Stimulated activated naive CD8-positive, alpha-beta T cell treated with anti-CD3 and anti-CD28 coated beads, Interleukin-15, Interleukin-2, amounts not matched to agents 100 U/mL and 50 U/mL, for 24 hours (primary cell): ENCODE data around the gene ADGRF4.

Experiments
- ATAC-seq: fragments of 150-1000 bp; cut with Tn5 transposase; one replicate; pipeline ENCODE4 v1.10.0; 2021
- DNase-seq: peaks from one replicate; pipeline ENCODE4 v3.0.0; 2021

ADGRF4 gene, protein sequence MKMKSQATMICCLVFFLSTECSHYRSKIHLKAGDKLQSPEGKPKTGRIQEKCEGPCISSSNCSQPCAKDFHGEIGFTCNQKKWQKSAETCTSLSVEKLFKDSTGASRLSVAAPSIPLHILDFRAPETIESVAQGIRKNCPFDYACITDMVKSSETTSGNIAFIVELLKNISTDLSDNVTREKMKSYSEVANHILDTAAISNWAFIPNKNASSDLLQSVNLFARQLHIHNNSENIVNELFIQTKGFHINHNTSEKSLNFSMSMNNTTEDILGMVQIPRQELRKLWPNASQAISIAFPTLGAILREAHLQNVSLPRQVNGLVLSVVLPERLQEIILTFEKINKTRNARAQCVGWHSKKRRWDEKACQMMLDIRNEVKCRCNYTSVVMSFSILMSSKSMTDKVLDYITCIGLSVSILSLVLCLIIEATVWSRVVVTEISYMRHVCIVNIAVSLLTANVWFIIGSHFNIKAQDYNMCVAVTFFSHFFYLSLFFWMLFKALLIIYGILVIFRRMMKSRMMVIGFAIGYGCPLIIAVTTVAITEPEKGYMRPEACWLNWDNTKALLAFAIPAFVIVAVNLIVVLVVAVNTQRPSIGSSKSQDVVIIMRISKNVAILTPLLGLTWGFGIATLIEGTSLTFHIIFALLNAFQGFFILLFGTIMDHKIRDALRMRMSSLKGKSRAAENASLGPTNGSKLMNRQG

DNA sequence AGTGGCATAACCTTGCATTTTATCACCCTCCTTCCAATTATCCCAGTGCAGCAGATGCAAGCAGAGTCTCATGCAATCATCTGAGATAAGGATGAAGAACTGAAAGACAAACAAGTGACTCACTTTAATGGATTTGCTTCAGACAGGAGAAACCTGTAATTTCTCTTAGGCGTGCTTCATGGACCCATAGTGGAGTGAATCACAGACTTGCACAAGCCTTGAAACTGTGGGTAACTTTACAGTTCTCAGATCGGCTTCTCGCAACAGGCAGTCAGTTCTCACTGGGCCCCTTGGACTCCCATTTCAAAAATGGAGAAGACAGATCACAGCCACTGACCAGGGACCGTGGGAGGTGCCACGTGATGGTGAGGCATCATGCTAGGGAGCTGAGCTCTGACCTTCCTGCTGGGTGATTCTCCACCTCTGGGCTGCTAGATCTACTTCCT is at the start of gene ADGRF4:
TSS of gene ADGRF4 (plus strand) at position 239 of the 446 bp plus-strand sequence. CDS start 8,666 bp downstream, outside the sequence.
- no peak for ATAC-seq
- DNase-seq = peak; percentile 3

DNA sequence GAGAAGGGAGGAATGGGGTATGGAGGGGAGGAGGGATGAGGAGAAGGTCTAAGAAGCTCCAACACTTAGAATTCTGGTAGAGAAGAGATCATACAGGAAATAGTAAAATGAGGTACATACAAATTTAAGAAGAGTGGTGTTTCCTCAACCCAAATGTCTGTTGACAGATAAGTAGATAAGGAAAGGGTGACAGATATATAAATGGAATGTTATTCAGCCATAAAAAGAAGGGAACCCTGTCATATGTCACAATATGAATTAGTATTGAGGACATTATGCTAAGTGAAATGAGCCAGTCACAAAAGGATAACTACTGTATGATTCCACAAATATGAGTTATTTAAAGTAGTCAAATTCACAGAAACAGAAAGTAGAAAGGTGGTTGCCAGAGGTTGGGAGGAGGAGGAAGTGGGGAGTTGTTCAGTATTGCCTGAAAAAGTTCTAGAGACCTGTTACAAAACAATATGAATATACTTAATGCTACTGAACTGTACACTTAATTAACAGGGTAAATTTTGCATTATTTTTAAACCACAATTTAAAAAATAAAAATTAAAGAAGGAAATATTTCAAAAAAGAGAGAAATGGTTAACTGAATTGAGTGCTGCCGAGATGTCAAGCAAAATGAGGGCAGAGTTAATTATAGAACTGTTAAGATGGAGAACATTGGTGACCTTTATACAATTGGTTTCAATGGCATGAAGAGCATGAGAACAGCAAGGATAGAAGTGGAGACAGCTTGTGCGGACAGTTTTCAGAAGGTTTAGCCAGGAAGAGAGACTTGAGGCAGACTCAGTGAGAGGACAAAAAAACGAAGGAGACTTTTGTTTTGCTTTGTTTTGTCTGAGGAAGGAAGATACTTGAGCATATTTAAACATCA is 47.6 kb upstream of the ADGRF4 start:
- DNase-seq (no peak), ATAC-seq (no peak)

DNA sequence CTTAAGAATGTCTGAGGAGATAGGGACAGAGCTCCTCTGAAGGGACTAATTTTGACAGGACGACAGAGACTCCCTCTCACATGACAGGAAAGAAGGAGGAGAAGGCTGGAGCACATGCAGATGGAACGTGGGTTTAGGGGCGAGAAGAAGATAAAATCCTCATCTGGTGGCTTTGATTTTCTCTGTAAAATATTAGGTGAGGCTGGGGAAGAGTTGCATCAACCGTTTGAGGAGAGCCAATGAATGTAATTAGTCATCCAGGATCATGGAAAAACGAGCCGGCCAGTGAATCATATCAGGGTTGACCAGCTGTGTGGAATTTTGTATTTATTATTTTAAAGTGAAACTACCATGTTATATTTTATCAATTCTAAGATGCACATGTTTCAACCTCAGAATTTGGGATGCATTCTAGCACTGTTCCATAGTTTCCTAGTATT is 46.9 kb upstream of the ADGRF4 start:
- DNase-seq (no peak), ATAC-seq (no peak)

DNA sequence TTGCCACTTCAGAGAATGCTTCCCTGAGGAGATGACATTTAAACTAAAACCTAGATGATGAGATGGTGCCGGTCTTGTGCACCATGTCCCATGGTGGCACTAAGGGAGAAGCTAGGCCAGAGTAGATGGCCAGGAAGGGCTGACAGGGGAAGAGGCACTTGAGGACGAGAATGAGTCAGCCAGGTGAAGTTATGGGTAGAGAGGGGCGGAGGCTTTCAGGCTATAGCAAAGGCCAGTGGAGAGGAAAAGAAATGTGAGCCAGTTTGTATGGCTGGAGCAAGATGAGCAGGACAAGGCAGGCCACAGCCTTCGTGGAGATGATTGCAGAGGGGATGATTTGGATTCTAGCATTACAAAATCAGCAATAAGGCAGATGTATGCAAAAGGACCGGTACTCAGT is 44.7 kb upstream of the ADGRF4 start:
- no peak for DNase-seq
- no peak for ATAC-seq

DNA sequence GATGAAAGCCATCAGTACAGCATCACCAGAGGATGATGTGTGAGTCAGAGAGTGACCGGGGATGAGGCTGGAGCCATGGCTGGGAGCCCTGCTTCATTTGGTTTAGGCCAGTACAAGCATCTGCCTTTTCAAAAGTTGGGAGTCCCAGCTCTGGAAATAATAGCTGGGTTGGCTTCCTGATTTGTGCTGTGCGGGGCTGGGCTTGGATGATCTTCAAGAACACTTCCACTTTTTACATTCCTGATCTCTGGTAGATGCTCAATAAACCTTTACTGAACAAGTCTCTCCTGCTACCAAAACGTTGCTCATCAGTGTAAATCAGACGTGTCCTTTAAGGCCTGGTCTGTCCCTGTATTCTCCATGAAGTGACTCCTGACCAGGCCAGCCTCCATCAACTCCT is 44.1 kb upstream of the ADGRF4 start:
- ATAC-seq (no peak), DNase-seq (no peak)

DNA sequence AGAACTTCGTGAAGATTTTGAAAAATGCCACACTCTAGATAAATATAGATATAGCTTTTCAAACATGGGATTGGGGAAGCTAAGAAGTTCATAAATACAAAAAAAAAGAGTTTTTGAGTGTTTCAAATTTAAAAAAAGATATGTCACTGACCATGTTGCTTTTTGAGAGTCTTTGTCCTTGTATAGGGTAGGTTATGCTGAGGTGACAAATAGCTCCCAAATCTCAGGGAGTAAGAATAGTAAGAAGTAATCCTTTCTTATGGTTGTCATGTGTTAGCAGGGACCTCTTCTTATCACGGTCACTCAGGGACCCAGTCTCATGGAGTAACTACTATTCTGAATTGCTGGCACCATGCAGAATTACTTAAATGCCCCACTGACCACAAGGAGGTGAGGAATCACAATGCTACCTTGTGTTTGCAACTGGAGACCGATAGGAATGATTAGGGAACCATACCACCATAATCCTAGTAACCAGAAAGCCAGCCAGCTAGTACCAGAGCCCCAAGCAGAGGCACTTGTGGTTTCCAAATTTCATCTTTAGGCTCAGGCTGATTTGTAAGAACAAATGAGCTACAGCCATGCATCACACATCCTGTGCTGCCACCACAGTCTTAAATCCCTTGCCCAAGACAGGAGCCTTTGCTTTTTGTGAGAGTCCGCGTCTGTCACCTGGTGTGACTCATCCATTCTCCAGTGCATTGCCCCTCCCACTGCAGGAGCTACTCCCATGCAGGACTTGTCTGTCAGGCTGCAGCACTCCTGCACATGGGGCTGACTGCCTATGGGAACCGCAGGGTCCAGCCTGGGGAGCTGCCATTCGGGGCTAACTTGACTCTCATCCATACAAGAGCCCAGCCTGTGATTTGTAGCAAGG is 42.4 kb upstream of the ADGRF4 start:
- DNase-seq (peak; percentile 16), ATAC-seq (peak; percentile 84)

DNA sequence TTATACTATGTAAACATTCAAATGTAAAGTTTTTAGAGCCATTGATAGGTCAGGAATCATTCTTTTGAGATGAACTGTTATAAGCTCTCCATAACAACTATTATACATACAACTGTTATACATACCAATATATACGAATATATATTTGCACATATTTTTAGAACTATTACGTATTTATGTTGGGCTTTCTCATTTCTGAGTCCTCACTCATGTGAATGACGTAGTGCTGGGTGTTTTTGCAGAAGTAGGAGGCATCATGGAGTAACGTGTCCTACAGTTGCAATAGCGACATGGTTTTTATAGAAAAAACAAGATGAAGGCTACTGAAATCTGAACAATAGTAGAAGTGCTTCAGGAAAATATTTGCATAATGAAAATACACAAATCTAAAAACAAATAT is 36.4 kb upstream of the ADGRF4 start:
- ATAC-seq = no peak
- DNase-seq = no peak

DNA sequence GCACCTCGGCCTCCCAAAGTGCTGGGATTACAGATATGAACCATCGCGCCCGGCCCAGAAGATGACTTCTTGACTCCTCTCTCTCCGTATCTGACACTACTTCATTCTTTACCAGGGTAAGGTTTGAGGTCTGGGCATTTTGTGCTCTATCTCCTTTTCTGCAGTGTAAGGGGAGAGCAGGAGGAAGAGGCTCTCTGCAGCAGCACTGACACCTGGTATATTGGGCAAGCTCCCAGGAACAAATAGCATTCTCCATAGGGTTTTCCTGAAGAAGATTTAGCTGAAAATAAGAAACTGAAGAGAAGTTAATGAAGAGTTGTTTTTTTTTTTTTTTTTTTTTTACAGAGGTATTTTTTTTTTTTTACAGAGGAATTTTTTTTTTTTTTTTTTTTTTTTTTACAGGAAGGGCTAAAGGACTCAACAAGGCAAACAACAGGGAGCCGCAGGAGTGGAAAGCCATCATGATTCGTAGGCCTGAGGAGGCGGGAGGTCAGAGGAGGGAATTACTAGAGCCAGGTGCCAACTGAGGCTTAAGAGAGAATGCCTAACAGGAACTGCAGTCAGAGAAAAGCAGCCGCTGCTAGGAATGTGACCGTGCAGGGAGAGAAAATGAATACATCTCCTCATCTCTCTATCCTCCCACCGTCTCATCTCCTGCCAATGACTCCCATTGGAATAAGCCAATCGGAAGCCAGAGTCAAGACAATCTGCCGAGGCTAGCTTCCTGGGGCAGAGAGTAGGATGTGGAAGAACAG is 34.7 kb upstream of the ADGRF4 start:
- DNase-seq (no peak), ATAC-seq (no peak)

DNA sequence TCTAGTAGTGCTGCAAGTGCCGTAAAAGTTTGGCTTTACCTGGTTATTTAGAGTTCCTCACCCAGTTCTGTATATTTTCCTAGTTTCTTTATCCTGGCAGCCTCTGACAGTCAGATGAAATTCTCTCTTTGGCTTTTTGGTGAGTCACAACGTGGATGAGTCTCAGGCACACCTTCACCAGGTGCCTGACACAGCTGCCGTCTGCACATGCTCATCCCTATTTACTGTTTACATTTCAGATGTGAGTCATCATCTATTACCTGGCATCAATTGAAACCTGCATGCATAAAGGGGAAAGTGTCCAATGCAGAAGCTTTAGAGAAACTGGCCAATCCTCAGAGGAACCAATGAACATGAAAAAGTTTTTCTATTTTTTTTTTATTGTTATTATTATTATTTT is 33.3 kb upstream of the ADGRF4 start:
- ATAC-seq = no peak
- no peak for DNase-seq

DNA sequence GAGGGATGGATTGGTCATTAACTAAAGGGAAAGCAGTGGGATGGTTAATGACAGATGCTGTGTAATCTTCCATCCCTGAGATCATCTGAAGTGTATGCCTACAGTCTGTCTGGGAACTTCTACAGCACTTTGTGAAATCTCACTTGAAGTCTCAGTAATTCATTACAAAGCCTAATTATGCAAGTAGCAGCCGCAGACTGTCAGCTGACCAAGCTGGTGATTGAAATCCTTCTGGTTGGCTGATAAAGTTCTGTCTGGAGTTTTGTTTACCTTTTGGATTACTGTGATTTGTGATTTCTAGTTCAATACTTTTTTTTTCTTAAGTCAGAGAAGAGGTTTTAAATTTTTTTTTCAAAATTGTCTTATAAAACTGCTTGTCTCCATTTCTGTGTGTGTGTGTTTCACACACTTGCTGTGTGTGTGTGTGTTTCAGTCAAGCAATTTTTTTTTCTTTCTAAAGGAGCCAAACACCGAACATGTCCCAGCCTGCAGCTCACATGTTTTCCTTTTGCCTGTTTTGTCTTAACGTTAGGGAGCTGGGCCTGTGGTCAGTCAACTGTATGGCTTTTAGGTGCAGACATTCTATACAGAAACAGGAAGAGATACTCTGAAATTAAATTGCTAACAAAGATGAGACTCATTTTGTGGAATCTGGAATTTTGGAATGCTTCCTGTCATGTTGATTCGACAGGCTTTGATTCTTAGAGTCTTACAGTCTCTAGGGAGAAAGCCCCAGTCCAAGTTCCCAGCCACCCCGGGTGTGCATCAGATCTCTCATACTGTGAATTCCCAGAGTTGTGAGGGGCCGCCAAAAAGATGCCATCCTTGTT is 28.5 kb upstream of the ADGRF4 start:
- DNase-seq (no peak), ATAC-seq (no peak)

DNA sequence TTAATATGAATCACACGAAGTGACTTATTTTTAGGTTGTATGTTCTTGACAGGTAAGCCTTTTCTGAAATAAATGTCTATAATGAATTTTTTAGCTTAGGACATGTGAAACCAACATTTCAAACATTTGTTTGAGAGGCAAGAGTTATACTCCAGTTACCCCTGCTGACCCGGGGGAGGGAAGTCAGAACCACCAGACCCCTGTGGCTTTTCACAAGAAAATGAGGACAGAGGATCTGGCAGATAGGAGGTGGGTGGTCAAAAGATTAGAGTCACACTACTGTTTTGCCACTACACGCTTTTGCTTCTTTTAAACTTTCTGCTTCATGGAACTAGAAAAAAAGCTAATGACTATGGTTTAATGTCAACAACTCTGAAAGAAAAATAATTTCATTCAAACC is 27.5 kb upstream of the ADGRF4 start:
- no peak for DNase-seq

DNA sequence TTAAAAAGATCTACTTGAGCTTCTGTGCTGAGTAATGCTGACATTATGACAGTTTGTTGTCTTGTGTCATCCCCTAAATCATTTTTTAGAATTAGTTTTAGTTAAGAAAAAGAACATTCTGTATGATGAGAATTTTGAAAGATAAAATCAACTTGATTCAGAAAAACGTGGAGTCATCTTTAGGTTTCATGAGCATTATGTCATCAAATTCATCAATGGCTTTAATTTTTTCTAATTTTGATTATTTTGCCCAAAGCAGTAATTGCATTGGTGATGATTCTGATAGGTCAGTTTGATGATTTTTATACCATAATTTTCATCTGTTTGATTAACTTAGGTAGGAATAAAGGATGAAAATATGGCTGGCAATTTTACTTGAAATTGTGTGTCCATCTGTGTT is 26.6 kb upstream of the ADGRF4 start:
- no peak for DNase-seq
- no peak for ATAC-seq

More for the DNA sequence above, 27.5 kb upstream of the ADGRF4 start:
- ATAC-seq = no peak

DNA sequence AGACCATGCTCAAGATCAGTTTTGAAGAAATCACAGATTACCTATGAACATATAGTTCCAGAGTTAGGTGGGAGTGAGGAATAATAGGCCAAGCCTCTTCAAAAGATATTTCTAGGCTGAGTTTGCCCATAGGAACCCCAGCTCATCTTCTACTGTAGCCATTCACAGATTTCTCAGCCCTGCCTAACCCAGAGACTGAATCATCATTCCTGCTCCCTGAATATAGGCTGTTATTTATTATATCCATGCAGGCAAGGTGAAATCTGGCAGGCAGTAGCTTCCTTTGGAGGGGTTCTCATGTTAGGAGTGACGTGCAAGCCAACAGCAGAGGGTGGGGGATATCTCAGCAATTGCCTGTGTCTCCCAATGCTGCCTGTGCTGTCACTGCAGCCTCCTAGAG is 25.6 kb upstream of the ADGRF4 start:
- ATAC-seq = no peak
- DNase-seq = no peak

DNA sequence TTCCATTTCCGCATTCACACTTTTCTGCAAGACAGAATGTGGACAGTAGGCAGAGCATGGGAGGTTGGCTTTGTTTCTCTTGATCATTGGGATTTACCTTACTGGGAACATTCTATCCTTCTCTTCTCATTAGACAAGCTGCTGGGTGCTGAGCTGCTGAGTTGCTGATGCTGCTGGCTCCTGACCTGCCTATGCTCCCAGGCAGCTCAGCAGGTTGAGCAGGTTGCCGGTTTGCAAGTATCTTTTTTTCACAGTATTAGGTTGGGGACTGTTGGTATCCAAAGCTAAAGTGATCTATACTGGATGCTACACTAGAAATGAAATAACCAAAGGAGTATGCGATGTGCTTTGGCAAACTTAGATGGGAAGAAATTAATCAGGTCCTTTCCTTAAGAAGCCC is 23.7 kb upstream of the ADGRF4 start:
- DNase-seq = no peak
- ATAC-seq = no peak

DNA sequence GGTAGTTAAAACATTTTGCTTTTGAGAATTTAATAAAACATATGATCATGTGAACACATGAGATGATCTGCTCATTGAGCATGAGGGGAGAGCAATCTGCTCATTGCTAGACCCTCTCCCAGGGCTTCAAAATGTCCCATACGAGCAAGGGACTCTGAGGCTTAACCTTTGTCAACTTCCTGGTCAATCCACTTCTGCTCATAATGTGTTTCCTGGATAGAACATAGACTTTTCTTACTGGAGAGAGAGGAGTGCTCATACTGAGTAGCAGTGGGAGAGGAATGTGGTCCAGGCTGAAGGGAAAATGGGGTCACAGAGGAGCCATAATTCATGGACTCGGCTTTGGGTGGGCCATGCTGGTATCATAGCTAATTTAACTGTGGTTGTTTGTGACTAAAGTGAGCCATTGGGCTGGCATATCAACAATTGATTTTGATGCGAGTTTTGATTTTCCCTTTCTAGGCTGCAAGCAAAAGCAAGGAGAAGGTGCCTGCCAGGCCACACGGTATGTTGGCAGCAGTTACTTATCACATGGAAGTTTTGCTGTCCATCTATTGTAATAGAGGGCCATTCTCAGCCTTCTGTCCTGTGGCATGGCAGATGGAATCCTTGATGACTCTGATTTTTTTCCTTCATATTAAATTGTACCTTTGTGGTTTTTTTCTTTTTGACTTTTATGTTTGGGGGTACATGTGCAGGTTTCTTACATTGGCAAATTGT is 20.8 kb upstream of the ADGRF4 start:
- ATAC-seq (no peak), DNase-seq (no peak)

DNA sequence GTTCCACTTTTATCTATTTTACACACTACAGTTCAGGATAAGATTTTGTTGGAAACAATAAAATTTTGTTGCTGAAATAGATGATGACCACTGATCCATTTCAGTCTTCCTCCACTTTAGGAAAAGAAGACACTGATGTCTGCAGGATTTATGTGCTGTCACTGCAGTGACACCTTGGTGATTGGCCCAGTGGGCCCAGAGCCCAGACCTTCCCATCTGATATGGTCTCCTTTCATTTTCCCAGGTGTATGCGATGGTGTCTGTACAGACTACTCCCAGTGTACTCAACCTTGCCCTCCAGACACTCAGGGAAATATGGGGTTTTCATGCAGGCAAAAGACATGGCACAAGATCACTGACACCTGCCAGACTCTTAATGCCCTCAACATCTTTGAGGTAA is 19.6 kb upstream of the ADGRF4 start:
- ATAC-seq (no peak), DNase-seq (no peak)

DNA sequence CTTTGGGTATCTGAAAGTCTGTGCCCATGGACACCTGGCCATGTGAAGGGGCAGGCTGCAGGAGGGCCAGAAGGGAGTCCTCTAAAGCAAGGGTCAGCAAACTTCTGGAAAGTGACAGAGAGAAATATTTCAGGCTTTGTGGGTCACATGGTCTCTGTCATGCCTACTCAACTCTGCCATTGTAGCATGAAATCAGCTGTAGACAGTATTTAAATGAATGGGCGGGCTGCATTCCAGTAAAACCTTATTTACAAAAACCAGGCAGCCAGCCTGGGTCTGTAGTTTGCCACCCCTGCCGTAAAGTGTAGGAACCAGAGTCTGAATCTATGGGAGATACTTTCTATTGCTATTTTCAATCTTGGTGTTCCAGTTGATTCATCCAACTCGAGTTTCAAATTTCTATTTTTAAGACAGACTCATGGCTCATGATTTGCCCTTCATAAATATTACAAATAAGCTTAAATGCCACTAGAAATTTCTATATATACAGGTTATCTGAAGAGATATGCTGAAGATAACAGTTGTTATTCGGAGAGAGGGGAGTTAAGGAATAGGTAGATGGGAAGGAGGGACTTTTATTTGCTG is 19.0 kb upstream of the ADGRF4 start:
- DNase-seq = no peak
- no peak for ATAC-seq

DNA sequence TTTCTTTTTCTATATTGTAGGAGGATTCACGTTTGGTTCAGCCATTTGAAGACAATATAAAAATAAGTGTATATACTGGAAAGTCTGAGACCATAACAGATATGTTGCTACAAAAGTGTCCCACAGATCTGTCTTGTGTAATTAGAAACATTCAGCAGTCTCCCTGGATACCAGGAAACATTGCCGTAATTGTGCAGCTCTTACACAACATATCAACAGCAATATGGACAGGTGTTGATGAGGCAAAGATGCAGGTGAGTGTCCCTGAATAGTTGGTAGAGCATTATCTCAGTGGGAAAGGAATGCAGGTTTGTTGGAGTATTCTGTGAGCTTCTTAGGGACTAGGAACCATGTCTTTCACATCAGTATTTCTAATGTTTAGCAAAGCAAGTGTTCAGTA is 18.3 kb upstream of the ADGRF4 start:
- DNase-seq = no peak
- ATAC-seq = no peak

DNA sequence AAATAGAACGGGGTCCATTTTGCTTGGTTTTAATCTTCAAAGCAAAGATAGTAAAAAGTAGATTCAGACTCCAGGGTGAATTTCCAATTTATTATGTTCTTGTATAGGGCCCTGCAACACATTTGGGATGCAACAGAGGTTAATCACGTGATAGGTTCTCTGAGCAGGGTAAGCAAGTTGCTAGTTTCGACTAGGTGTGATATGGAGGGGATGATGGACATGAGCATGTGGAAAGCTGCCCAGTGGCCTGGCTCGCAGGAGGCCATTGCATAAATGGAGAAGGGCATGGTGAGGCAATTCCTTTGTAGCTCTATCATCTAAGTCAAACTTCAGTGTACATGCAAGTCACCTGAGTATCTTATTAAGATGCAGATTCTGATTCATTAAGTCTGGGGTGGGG is 17.7 kb upstream of the ADGRF4 start:
- ATAC-seq (no peak), DNase-seq (no peak)
